ENCODE measurements around the gene CCNJL. TPM values are rescaled to one million over a fixed set of nuclear protein-coding genes. Genes with fewer than 3 reads are reported as not detected.
"Not testable (repeated sequence)": the region's sequence is repeated elsewhere in the genome, so short reads cannot be mapped to it uniquely, and the experiment has no call there.

Gene CCNJL
- total and polyA plus RNA-seq, 7 donors: 0.04 to 1.3 (median 0.29) TPM; not detected in 1

DNA sequence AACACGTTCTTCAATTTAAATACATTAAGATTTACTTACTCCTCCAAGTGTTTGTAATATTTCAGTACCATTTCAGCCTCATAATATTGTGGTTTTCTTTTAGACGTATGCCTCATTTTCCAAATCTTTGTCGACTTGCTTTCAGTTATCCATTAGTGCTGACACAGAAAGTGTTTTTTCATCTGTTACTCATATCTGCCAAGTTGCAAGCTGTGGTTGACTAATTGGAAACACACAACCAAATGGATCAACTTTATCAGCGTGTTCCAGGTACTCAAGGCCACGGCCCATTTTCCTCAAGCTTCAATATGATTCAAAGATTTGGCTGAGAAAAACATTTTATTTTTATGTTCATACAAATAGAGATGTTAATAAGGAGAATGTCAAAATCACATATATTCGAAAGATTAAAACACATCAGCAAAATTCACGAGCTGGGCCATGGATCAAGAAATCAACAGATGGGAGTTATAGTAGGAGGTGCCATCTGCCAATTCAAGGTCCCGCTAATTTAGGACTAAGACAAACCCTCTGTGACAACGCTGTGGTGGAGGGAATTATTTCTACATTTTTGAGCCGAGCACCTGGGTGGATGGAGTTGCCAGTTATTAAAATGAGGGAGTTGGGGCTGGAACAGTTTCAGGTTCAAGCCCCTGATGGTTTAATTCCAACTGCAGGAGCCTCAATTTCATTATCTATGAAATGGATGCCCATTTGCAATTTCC, 27.2 kb upstream of the CCNJL start:
- no peak for TF ChIP-seq CTCF (IDR thresholded peaks at IDR 0.05)
- ATAC-seq (no peak), DNase-seq (no peak)
- Histone ChIP-seq H3K27me3 (ENCODE audit: insufficient read depth in 3 of 3, low read length in 2 of 3) (no peaks in the 10 kb centered on the region), H3K36me3 (ENCODE audit: insufficient read depth in 1 of 2, low read depth in 1 of 2) (no peaks in the 10 kb centered on the region), H3K9me3 (no peaks in the 10 kb centered on the region), H3K27ac (no peak overlapping the region), H3K4me1 (no peaks in the 10 kb centered on the region), H3K4me3 (no peak overlapping the region)
- 41 to 55% (median 44%) methylated on average over 10 of the region's 10 CpGs for WGBS, 3 donors
- intact Hi-C loops (cut with DNase I): no loop called here

- H3K27me3 ChIP-seq (ENCODE audit: insufficient read depth in 3 of 3, low read length in 2 of 3); H3K4me1 ChIP-seq; H3K36me3 ChIP-seq (ENCODE audit: insufficient read depth in 1 of 2, low read depth in 1 of 2); DNase-seq; intact Hi-C loops (cut with DNase I); H3K9me3 ChIP-seq; ATAC-seq; H3K27ac ChIP-seq; H3K4me3 ChIP-seq: not testable (repeated sequence)
- 54 to 72% (median 61%) methylated on average over 3 of the region's 3 CpGs for WGBS, 3 donors
Observed at GRCh38 chr5:160334716-160335115, 22.4 kb upstream of the CCNJL start.

DNA sequence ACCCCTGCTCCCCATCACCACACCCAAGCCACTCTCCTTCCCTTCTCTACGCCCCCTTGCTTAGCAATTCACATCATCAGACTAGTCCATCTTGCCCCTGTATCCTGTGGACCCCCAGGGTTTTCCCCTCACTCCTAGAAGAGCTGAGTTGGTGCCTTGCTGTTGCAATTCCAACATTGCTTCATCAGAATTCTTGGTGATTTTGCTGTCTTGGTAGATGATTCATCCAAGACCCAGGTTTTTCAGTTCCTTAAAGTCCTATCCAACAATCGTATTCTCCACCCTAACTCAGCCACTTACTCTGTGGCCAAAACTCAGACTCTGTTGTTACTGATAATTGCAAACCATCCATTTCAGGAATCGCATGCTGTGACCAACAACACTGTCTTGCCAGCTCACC, 21.4 kb upstream of the CCNJL start:
- DNase-seq: no peak

DNA sequence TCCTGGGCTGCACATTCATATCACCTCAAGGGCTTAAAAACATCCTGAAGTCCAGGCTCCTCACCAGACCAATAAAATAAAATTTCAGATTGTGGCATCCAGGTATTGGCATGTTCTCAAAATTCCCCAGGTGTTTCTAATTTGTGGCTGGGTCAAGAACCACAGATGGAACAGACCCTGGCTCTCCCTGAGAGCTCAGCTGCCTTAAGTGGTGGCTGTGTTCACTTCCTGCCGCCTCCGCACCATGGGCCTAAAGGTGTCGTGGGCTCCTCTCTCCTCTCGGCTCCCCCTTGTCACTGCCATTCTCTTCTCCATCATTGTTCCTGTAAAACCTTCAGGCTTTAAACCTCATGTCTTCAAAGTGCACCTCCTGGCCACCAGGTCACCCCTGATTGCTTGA, 17.8 kb upstream of the CCNJL start:
- no peaks in the 10 kb centered on the region for H3K4me1 ChIP-seq
- ATAC-seq (no peak), DNase-seq (no peak)
- intact Hi-C loops (cut with DNase I): no loop called here
- TF ChIP-seq CTCF (IDR thresholded peaks at IDR 0.05): no peak
- H3K4me3 ChIP-seq: no peak overlapping the region
- no peaks in the 10 kb centered on the region for H3K36me3 ChIP-seq (ENCODE audit: insufficient read depth in 1 of 2, low read depth in 1 of 2)
- H3K9me3 ChIP-seq: no peaks in the 10 kb centered on the region
- 85 to 94% (median 91%) methylated on average over 4 of the region's 4 CpGs for WGBS, 3 donors
- no peaks in the 10 kb centered on the region for H3K27me3 ChIP-seq (ENCODE audit: insufficient read depth in 3 of 3, low read length in 2 of 3)
- H3K27ac ChIP-seq: no peak overlapping the region

More for the DNA sequence above, 21.4 kb upstream of the CCNJL start:
- Histone ChIP-seq H3K9me3 (no peaks in the 10 kb centered on the region), H3K36me3 (ENCODE audit: insufficient read depth in 1 of 2, low read depth in 1 of 2) (no peaks in the 10 kb centered on the region), H3K27me3 (ENCODE audit: insufficient read depth in 3 of 3, low read length in 2 of 3) (no peaks in the 10 kb centered on the region), H3K4me1 (no peaks in the 10 kb centered on the region), H3K27ac (no peak overlapping the region), H3K4me3 (no peak overlapping the region)
- no peak for TF ChIP-seq CTCF (IDR thresholded peaks at IDR 0.05)
- ATAC-seq: no peak
- WGBS, 3 donors: 72 to 90% (median 89%) methylated on average over 3 of the region's 3 CpGs
- intact Hi-C loops (cut with DNase I): no loop called here

DNA sequence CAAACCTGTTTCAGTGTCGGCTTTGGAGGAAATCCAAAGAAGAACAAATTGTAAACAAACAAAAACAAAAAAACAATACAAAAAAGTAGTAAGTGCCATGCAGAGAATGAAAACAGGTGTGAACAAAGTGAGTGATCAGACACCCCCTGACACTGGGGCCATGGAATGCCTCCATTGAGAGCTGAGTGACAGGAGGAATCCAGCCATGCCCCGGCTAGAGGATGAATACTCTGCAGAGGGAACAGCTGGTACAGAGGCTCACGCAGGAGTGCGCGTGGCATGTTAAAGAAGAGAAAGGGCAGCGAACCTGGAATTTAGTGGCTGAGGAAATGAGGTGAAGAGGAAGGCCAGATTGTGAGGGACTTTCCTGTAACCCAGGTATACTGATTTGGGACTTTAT, 15.5 kb upstream of the CCNJL start:
- Histone ChIP-seq H3K9me3 (no peaks in the 10 kb centered on the region), H3K4me3 (no peak overlapping the region), H3K27ac (no peak overlapping the region), H3K4me1 (no peaks in the 10 kb centered on the region), H3K36me3 (ENCODE audit: insufficient read depth in 1 of 2, low read depth in 1 of 2) (no peaks in the 10 kb centered on the region), H3K27me3 (ENCODE audit: insufficient read depth in 3 of 3, low read length in 2 of 3) (no peaks in the 10 kb centered on the region)
- intact Hi-C loops (cut with DNase I): no loop called here
- DNase-seq (no peak), ATAC-seq (no peak)
- no peak for TF ChIP-seq CTCF (IDR thresholded peaks at IDR 0.05)
- WGBS, 3 donors: 60 to 74% (median 63%) methylated on average over 6 of the region's 6 CpGs

Measured in psoas muscle (tissue), 8 donors.